Measurements from ENCODE around the gene SCFD2.
"Not testable (repeated sequence)": the region's sequence is repeated elsewhere in the genome, so short reads cannot be mapped to it uniquely, and the experiment has no call there.

The SCFD2 gene

GRCh38 chr4:53267026-53267425 is 98.8 kb downstream of the SCFD2 start:
- Histone ChIP-seq H3K27me3 (ENCODE audit: control insufficient read depth, insufficient read depth, low read length, poor library complexity, severe bottlenecking) (no peaks in the 10 kb centered on the region), H3K4me1 (ENCODE audit: control insufficient read depth, insufficient read depth, low read length) (no peaks in the 10 kb centered on the region), H3K36me3 (ENCODE audit: control insufficient read depth, insufficient read depth, low read length) (no peaks in the 10 kb centered on the region), H3K9me3 (ENCODE audit: control insufficient read depth, low read length) (no peaks in the 10 kb centered on the region), H3K4me3 (ENCODE audit: insufficient read depth, low read depth, low read length) (no peak overlapping the region), H3K27ac (ENCODE audit: insufficient read depth, low read depth, low read length, poor library complexity, severe bottlenecking) (no peak overlapping the region)
- 91% methylated on average over 4 of the region's 4 CpGs; no CpG with 5 or more reads in 1 of the 2 experiments for WGBS, 2 experiments

- H3K4me3 ChIP-seq (ENCODE audit: insufficient read depth, low read depth, low read length); H3K27me3 ChIP-seq (ENCODE audit: control insufficient read depth, insufficient read depth, low read length, poor library complexity, severe bottlenecking); H3K36me3 ChIP-seq (ENCODE audit: control insufficient read depth, insufficient read depth, low read length); H3K4me1 ChIP-seq (ENCODE audit: control insufficient read depth, insufficient read depth, low read length); H3K9me3 ChIP-seq (ENCODE audit: control insufficient read depth, low read length); H3K27ac ChIP-seq (ENCODE audit: insufficient read depth, low read depth, low read length, poor library complexity, severe bottlenecking): not testable (repeated sequence)
- WGBS, 2 experiments, result 92 to 94% methylated on average over 24 to 29 of the region's 31 CpGs
Observed at GRCh38 chr4:53255986-53256385, 109.9 kb downstream of the SCFD2 start.

- 85 to 86% methylated on average over 5 of the region's 5 CpGs for WGBS, 2 experiments
- Histone ChIP-seq H3K36me3 (ENCODE audit: control insufficient read depth, insufficient read depth, low read length) (no peaks in the 10 kb centered on the region), H3K27ac (ENCODE audit: insufficient read depth, low read depth, low read length, poor library complexity, severe bottlenecking) (no peak overlapping the region), H3K27me3 (ENCODE audit: control insufficient read depth, insufficient read depth, low read length, poor library complexity, severe bottlenecking) (no peaks in the 10 kb centered on the region), H3K4me1 (ENCODE audit: control insufficient read depth, insufficient read depth, low read length) (no peaks in the 10 kb centered on the region), H3K9me3 (ENCODE audit: control insufficient read depth, low read length) (peaks cover under 1% of the 10 kb centered on the region), H3K4me3 (ENCODE audit: insufficient read depth, low read depth, low read length) (no peak overlapping the region)
Observed at GRCh38 chr4:53240573-53240972, 125.3 kb downstream of the SCFD2 start.

- H3K4me3 ChIP-seq (ENCODE audit: insufficient read depth, low read depth, low read length); H3K36me3 ChIP-seq (ENCODE audit: control insufficient read depth, insufficient read depth, low read length); H3K9me3 ChIP-seq (ENCODE audit: control insufficient read depth, low read length); H3K27me3 ChIP-seq (ENCODE audit: control insufficient read depth, insufficient read depth, low read length, poor library complexity, severe bottlenecking); H3K27ac ChIP-seq (ENCODE audit: insufficient read depth, low read depth, low read length, poor library complexity, severe bottlenecking); H3K4me1 ChIP-seq (ENCODE audit: control insufficient read depth, insufficient read depth, low read length): not testable (repeated sequence)
- 92 to 93% methylated on average over 6 to 15 of the region's 29 CpGs for WGBS, 2 experiments
Observed at GRCh38 chr4:53238352-53238751, 127.5 kb downstream of the SCFD2 start.

GRCh38 chr4:53237811-53238210 is 128.1 kb downstream of the SCFD2 start:
- not testable (repeated sequence) for H3K27ac ChIP-seq (ENCODE audit: insufficient read depth, low read depth, low read length, poor library complexity, severe bottlenecking)
- WGBS, 2 experiments, result 96 to 98% methylated on average over 9 of the region's 26 CpGs

GRCh38 chr4:53236624-53237023 is 129.2 kb downstream of the SCFD2 start:
- no CpG with 5 or more reads among the region's 2 CpGs for WGBS, 2 experiments
- H3K4me3 ChIP-seq (ENCODE audit: insufficient read depth, low read depth, low read length); H3K9me3 ChIP-seq (ENCODE audit: control insufficient read depth, low read length); H3K4me1 ChIP-seq (ENCODE audit: control insufficient read depth, insufficient read depth, low read length); H3K36me3 ChIP-seq (ENCODE audit: control insufficient read depth, insufficient read depth, low read length); H3K27ac ChIP-seq (ENCODE audit: insufficient read depth, low read depth, low read length, poor library complexity, severe bottlenecking); H3K27me3 ChIP-seq (ENCODE audit: control insufficient read depth, insufficient read depth, low read length, poor library complexity, severe bottlenecking): not testable (repeated sequence)

More at GRCh38 chr4:53237811-53238210, 128.1 kb downstream of the SCFD2 start:
- not testable (repeated sequence) for H3K36me3 ChIP-seq (ENCODE audit: control insufficient read depth, insufficient read depth, low read length); H3K4me1 ChIP-seq (ENCODE audit: control insufficient read depth, insufficient read depth, low read length); H3K4me3 ChIP-seq (ENCODE audit: insufficient read depth, low read depth, low read length); H3K27me3 ChIP-seq (ENCODE audit: control insufficient read depth, insufficient read depth, low read length, poor library complexity, severe bottlenecking); H3K9me3 ChIP-seq (ENCODE audit: control insufficient read depth, low read length)

- Histone ChIP-seq H3K9me3 (ENCODE audit: control insufficient read depth, low read length) (no peaks in the 10 kb centered on the region), H3K4me3 (ENCODE audit: insufficient read depth, low read depth, low read length) (no peak overlapping the region), H3K27me3 (ENCODE audit: control insufficient read depth, insufficient read depth, low read length, poor library complexity, severe bottlenecking) (no peaks in the 10 kb centered on the region), H3K36me3 (ENCODE audit: control insufficient read depth, insufficient read depth, low read length) (no peaks in the 10 kb centered on the region), H3K4me1 (ENCODE audit: control insufficient read depth, insufficient read depth, low read length) (no peaks in the 10 kb centered on the region), H3K27ac (ENCODE audit: insufficient read depth, low read depth, low read length, poor library complexity, severe bottlenecking) (no peak overlapping the region)
- WGBS, 2 experiments, result 91 to 92% methylated on average over 4 of the region's 4 CpGs
Observed at GRCh38 chr4:53235547-53235946, 130.3 kb downstream of the SCFD2 start.

- H3K4me3 ChIP-seq (ENCODE audit: insufficient read depth, low read depth, low read length), result no peak overlapping the region
- H3K9me3 ChIP-seq (ENCODE audit: control insufficient read depth, low read length), result no peaks in the 10 kb centered on the region
- H3K4me1 ChIP-seq (ENCODE audit: control insufficient read depth, insufficient read depth, low read length), result no peaks in the 10 kb centered on the region
- H3K27me3 ChIP-seq (ENCODE audit: control insufficient read depth, insufficient read depth, low read length, poor library complexity, severe bottlenecking), result no peaks in the 10 kb centered on the region
- WGBS, 2 experiments, result 85 to 88% methylated on average over 5 of the region's 5 CpGs
- H3K36me3 ChIP-seq (ENCODE audit: control insufficient read depth, insufficient read depth, low read length), result no peaks in the 10 kb centered on the region
- no peak overlapping the region for H3K27ac ChIP-seq (ENCODE audit: insufficient read depth, low read depth, low read length, poor library complexity, severe bottlenecking)
Observed at GRCh38 chr4:53234669-53235068, 131.2 kb downstream of the SCFD2 start.

- Histone ChIP-seq H3K27ac (ENCODE audit: insufficient read depth, low read depth, low read length, poor library complexity, severe bottlenecking) (no peak overlapping the region), H3K9me3 (ENCODE audit: control insufficient read depth, low read length) (no peaks in the 10 kb centered on the region), H3K27me3 (ENCODE audit: control insufficient read depth, insufficient read depth, low read length, poor library complexity, severe bottlenecking) (no peaks in the 10 kb centered on the region), H3K4me1 (ENCODE audit: control insufficient read depth, insufficient read depth, low read length) (no peaks in the 10 kb centered on the region), H3K4me3 (ENCODE audit: insufficient read depth, low read depth, low read length) (no peak overlapping the region), H3K36me3 (ENCODE audit: control insufficient read depth, insufficient read depth, low read length) (no peaks in the 10 kb centered on the region)
Observed at GRCh38 chr4:53234111-53234510, 131.8 kb downstream of the SCFD2 start.

- WGBS, 2 experiments, result 86 to 88% methylated on average over 2 of the region's 2 CpGs
- Histone ChIP-seq H3K27me3 (ENCODE audit: control insufficient read depth, insufficient read depth, low read length, poor library complexity, severe bottlenecking) (no peaks in the 10 kb centered on the region), H3K36me3 (ENCODE audit: control insufficient read depth, insufficient read depth, low read length) (no peaks in the 10 kb centered on the region), H3K27ac (ENCODE audit: insufficient read depth, low read depth, low read length, poor library complexity, severe bottlenecking) (no peak overlapping the region), H3K4me3 (ENCODE audit: insufficient read depth, low read depth, low read length) (no peak overlapping the region), H3K4me1 (ENCODE audit: control insufficient read depth, insufficient read depth, low read length) (no peaks in the 10 kb centered on the region), H3K9me3 (ENCODE audit: control insufficient read depth, low read length) (no peaks in the 10 kb centered on the region)
Observed at GRCh38 chr4:53233114-53233795, 132.6 kb downstream of the SCFD2 start.

- H3K27ac ChIP-seq (ENCODE audit: insufficient read depth, low read depth, low read length, poor library complexity, severe bottlenecking), result no peak overlapping the region
- no peaks in the 10 kb centered on the region for H3K4me1 ChIP-seq (ENCODE audit: control insufficient read depth, insufficient read depth, low read length)
- 94 to 100% methylated on average over 2 of the region's 2 CpGs for WGBS, 2 experiments
- no peaks in the 10 kb centered on the region for H3K9me3 ChIP-seq (ENCODE audit: control insufficient read depth, low read length)
- H3K36me3 ChIP-seq (ENCODE audit: control insufficient read depth, insufficient read depth, low read length), result no peaks in the 10 kb centered on the region
- no peak overlapping the region for H3K4me3 ChIP-seq (ENCODE audit: insufficient read depth, low read depth, low read length)
- H3K27me3 ChIP-seq (ENCODE audit: control insufficient read depth, insufficient read depth, low read length, poor library complexity, severe bottlenecking), result no peaks in the 10 kb centered on the region
Observed at GRCh38 chr4:53232371-53232770, 133.5 kb downstream of the SCFD2 start.
